ENCODE measurements around the gene ETF1.
"Not testable (repeated sequence)": the region's sequence is repeated elsewhere in the genome, so short reads cannot be mapped to it uniquely, and the experiment has no call there.

Gene ETF1

DNA sequence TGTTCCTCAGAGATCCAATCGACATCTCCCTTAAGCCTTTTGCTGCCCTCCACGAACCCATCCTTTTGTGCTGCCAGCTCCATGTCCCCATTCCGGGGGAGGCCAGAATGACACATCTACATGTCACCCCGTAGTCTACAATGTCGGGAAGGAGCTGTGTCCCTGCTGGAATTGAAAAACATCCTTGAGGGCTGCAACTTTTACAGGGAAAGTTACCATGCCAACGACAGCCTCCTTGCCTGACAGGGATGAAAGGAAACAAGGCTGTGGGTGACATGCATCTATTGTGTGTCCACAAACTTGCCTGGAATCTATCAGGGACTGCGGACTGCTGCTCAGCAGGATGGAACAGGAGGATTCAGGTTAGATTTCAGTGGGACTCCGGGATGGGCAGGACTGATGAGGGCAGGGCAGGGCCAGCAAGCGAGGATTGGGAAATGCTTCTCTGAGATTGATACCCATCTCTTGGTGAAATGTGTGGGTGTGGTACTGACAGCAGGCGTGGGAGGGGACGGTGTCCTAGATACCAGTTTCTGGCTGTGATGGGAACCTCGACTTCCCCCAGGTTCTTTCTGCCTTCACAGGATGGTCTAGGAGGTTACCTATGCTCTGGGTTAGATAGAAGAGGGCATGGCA lies 52.3 kb downstream of the ETF1 start:
- DNase-seq (ENCODE audit: low spot score), result no peak

- no peak for DNase-seq (ENCODE audit: low spot score)
Observed at GRCh38 chr5:138489683-138490061, 53.4 kb downstream of the ETF1 start.

GRCh38 chr5:138488481-138488945 lies 54.5 kb downstream of the ETF1 start:
- DNase-seq (ENCODE audit: low spot score), result no peak

- no peak for DNase-seq (ENCODE audit: low spot score)
Observed at GRCh38 chr5:138482638-138483037, 60.4 kb downstream of the ETF1 start.

- DNase-seq (ENCODE audit: low spot score), result no peak
Observed at GRCh38 chr5:138476918-138477317, 66.1 kb downstream of the ETF1 start.

GRCh38 chr5:138473151-138473550 lies 69.9 kb downstream of the ETF1 start:
- not testable (repeated sequence) for DNase-seq (ENCODE audit: low spot score)

- no peak for DNase-seq (ENCODE audit: low spot score)
Observed at GRCh38 chr5:138472353-138472752, 70.7 kb downstream of the ETF1 start.

DNA sequence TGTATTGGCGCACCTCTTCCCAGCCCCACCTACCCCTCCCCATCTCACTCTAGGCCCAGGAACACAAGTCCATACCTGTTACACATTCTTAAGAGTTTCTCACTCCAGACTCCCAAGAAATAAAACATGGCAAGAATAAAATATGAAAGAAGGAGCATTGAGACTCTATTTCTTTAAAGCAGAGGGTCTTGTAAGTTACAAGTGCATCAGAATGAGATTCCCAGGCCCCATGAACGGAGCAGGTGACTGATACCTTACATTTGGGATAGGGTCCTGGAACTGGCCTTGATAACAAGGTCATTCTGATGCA lies 72.0 kb downstream of the ETF1 start:
- DNase-seq (ENCODE audit: low spot score), result no peak

DNA sequence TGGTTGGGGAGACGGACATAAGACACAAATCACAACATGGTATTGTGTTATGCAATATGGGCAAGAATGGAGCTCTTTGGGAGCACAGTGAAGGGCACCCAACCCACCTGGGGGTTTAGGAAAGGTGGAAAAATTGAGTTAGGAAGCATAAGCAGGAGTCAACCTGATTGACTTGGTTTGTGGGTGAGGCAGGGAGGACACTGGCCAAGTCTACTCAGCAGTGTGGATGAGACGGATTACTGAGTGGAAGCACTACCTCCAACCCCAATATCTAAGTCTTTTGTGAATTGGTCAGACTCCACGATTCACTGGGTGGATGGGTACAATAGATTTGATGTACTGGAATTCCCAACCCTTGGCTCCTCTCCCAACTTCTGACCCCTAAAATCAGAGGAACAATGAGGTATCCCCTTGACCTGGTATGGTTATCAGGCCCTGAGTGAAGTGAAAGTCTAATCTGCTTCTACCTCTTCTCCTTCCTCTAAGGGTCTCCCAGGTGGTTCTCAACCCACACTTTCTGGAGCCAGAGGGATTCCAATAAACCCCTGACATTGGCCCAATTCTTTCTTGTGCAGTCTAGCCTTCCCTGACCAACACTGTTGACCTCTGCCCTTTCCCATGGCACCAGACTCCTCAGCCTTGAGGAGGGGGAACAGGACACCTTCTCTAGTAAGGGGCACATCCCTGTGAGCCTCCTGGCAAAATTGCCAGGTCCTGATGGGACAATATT lies 72.5 kb downstream of the ETF1 start:
- no peak for DNase-seq (ENCODE audit: low spot score)

GRCh38 chr5:138469540-138470321 lies 73.3 kb downstream of the ETF1 start:
- DNase-seq (ENCODE audit: low spot score), result no peak

GRCh38 chr5:138468966-138469539 lies 74.0 kb downstream of the ETF1 start:
- no peak for DNase-seq (ENCODE audit: low spot score)

DNA sequence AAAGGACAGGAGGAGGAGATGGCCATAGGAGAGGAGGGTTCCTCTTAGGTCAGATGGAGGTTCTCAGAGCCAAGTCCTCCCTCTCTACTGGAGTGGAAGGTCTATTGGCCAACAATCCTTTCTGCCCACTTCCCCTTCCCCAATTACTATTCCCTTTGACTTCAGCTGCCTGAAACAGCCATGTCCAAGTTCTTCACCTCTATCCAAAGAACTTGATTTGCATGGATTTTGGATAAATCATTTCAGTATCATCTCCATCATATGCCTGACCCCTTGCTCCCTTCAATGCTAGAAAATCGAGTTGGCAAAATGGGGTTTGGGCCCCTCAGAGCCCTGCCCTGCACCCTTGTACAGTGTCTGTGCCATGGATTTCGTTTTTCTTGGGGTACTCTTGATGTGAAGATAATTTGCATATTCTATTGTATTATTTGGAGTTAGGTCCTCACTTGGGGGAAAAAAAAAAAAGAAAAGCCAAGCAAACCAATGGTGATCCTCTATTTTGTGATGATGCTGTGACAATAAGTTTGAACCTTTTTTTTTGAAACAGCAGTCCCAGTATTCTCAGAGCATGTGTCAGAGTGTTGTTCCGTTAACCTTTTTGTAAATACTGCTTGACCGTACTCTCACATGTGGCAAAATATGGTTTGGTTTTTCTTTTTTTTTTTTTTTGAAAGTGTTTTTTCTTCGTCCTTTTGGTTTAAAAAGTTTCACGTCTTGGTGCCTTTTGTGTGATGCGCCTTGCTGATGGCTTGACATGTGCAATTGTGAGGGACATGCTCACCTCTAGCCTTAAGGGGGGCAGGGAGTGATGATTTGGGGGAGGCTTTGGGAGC lies 74.7 kb downstream of the ETF1 start:
- DNase-seq (ENCODE audit: low spot score), result no peak

DNA sequence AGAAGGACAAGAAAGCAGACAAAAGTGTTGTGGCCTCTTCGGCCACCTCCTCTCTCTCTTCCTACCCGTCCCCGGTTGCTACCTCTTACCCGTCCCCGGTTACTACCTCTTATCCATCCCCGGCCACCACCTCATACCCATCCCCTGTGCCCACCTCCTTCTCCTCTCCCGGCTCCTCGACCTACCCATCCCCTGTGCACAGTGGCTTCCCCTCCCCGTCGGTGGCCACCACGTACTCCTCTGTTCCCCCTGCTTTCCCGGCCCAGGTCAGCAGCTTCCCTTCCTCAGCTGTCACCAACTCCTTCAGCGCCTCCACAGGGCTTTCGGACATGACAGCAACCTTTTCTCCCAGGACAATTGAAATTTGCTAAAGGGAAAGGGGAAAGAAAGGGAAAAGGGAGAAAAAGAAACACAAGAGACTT lies 75.3 kb downstream of the ETF1 start:
- no peak for DNase-seq (ENCODE audit: low spot score)

DNA sequence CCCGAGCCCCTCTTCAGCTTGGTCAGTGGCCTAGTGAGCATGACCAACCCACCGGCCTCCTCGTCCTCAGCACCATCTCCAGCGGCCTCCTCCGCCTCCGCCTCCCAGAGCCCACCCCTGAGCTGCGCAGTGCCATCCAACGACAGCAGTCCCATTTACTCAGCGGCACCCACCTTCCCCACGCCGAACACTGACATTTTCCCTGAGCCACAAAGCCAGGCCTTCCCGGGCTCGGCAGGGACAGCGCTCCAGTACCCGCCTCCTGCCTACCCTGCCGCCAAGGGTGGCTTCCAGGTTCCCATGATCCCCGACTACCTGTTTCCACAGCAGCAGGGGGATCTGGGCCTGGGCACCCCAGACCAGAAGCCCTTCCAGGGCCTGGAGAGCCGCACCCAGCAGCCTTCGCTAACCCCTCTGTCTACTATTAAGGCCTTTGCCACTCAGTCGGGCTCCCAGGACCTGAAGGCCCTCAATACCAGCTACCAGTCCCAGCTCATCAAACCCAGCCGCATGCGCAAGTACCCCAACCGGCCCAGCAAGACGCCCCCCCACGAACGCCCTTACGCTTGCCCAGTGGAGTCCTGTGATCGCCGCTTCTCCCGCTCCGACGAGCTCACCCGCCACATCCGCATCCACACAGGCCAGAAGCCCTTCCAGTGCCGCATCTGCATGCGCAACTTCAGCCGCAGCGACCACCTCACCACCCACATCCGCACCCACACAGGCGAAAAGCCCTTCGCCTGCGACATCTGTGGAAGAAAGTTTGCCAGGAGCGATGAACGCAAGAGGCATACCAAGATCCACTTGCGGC lies 75.9 kb downstream of the ETF1 start:
- DNase-seq (ENCODE audit: low spot score), result no peak

GRCh38 chr5:138466125-138466899 lies 76.7 kb downstream of the ETF1 start:
- no peak for DNase-seq (ENCODE audit: low spot score)

- DNase-seq (ENCODE audit: low spot score), result peak; percentile 96
Observed at GRCh38 chr5:138465261-138466124, 77.5 kb downstream of the ETF1 start, which contains the start of gene EGR1. Gene EGR1, plus strand, starts transcription at chr5:138465479. Its CDS starts 283 bp downstream, at chr5:138465762.

DNA sequence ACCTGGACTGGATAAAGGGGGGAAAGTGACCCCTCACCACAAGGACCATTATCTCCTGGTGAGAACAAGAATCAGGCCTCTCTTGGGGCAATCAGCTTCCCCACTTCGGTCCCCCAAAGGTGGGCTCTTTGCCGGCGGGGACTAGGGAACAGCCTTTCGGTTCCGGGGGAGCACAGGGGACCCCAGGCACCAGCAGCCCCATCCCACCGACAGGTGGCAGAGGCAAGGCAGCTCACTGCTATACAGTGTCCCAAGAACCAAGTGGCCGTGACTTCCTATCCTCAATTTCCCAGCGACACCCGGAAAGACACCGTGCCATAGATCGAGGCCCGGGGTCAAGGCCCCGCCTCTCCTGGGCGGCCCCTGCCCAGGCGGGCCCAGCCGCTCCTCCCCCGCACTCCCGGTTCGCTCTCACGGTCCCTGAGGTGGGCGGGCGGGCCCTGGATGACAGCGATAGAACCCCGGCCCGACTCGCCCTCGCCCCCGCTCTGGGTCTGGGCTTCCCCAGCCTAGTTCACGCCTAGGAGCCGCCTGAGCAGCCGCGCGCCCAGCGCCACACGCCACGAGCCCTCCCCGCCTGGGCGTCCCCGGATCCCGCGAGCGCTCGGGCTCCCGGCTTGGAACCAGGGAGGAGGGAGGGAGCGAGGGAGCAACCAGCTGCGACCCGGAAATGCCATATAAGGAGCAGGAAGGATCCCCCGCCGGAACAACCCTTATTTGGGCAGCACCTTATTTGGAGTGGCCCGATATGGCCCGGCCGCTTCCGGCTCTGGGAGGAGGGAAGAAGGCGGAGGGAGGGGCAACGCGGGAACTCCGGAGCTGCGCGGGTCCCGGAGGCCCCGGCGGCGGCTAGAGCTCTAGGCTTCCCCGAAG lies 78.4 kb downstream of the ETF1 start:
- peak; percentile 99 for DNase-seq (ENCODE audit: low spot score)

- DNase-seq (ENCODE audit: low spot score), result peak; percentile 90
Observed at GRCh38 chr5:138464008-138464387, 79.0 kb downstream of the ETF1 start.

All from pons (tissue), 1 donor.